ENCODE data around the gene ARHGAP5.

Gene ARHGAP5

GRCh38 chr14:32081901-32082300 lies 4.8 kb downstream of the ARHGAP5 start:
- Histone ChIP-seq H3K36me3 (ENCODE audit: control insufficient read depth, insufficient read depth, low read length) (no peaks in the 10 kb centered on the region), H3K27me3 (replicated peaks; ENCODE audit: control insufficient read depth, insufficient read depth, low read length) (no peaks in the 10 kb centered on the region), H3K4me3 (replicated peaks; ENCODE audit: low read depth, low read length) (no peak overlapping the region)
- no peak for DNase-seq (ENCODE audit: extremely low read depth, insufficient read length)
- TF ChIP-seq, protein P1, sequence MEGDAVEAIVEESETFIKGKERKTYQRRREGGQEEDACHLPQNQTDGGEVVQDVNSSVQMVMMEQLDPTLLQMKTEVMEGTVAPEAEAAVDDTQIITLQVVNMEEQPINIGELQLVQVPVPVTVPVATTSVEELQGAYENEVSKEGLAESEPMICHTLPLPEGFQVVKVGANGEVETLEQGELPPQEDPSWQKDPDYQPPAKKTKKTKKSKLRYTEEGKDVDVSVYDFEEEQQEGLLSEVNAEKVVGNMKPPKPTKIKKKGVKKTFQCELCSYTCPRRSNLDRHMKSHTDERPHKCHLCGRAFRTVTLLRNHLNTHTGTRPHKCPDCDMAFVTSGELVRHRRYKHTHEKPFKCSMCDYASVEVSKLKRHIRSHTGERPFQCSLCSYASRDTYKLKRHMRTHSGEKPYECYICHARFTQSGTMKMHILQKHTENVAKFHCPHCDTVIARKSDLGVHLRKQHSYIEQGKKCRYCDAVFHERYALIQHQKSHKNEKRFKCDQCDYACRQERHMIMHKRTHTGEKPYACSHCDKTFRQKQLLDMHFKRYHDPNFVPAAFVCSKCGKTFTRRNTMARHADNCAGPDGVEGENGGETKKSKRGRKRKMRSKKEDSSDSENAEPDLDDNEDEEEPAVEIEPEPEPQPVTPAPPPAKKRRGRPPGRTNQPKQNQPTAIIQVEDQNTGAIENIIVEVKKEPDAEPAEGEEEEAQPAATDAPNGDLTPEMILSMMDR (IDR thresholded peaks at IDR 0.05; ENCODE audit: insufficient read depth, low read length, poor library complexity, severe bottlenecking): no peak

GRCh38 chr14:32083315-32083624 lies 6.2 kb downstream of the ARHGAP5 start:
- H3K27me3 ChIP-seq (replicated peaks; ENCODE audit: control insufficient read depth, insufficient read depth, low read length): no peaks in the 10 kb centered on the region
- H3K36me3 ChIP-seq (ENCODE audit: control insufficient read depth, insufficient read depth, low read length): no peaks in the 10 kb centered on the region
- TF ChIP-seq, protein P1 (IDR thresholded peaks at IDR 0.05; ENCODE audit: insufficient read depth, low read length, poor library complexity, severe bottlenecking): no peak
- H3K4me3 ChIP-seq (replicated peaks; ENCODE audit: low read depth, low read length): no peak overlapping the region
- no peak for DNase-seq (ENCODE audit: extremely low read depth, insufficient read length)

GRCh38 chr14:32083789-32084188 lies 6.7 kb downstream of the ARHGAP5 start:
- Histone ChIP-seq H3K4me3 (replicated peaks; ENCODE audit: low read depth, low read length) (no peak overlapping the region), H3K36me3 (ENCODE audit: control insufficient read depth, insufficient read depth, low read length) (no peaks in the 10 kb centered on the region), H3K27me3 (replicated peaks; ENCODE audit: control insufficient read depth, insufficient read depth, low read length) (no peaks in the 10 kb centered on the region)
- TF ChIP-seq, protein P1 (IDR thresholded peaks at IDR 0.05; ENCODE audit: insufficient read depth, low read length, poor library complexity, severe bottlenecking): no peak
- DNase-seq (ENCODE audit: extremely low read depth, insufficient read length): no peak

DNA sequence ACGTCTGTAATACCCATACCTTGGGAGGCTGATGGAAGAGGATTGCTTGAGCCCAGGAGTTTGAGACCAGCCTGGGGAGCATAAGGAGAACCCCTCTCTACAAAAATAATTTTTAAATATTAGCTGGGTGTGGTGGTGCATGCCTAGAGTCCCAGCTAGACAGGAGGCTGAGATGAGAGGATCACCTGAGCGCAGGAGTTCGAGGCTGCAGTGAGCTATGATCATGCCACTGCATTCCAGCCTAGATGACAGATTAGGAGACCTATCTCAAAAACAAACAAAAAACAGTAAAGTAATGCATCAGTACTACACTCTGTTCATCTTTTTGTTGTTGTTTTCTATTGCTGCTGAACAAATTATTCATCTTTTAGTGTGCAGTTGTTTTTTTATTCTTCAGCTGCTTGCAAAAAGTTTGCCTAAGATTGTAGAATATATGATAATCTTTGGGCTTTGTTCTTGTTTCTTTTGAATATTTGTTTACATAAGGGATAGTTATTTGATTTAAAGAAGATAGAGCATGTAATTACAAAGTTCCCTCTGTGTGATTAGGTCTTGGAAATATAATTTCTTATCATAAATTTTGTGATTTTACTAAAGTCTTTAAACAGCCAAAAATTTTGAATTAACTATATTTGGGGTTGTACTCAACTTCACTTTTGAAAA lies 8.2 kb downstream of the ARHGAP5 start:
- H3K4me3 ChIP-seq (replicated peaks; ENCODE audit: low read depth, low read length): no peak overlapping the region
- no peaks in the 10 kb centered on the region for H3K27me3 ChIP-seq (replicated peaks; ENCODE audit: control insufficient read depth, insufficient read depth, low read length)
- TF ChIP-seq, protein P1 (IDR thresholded peaks at IDR 0.05; ENCODE audit: insufficient read depth, low read length, poor library complexity, severe bottlenecking): no peak
- DNase-seq (ENCODE audit: extremely low read depth, insufficient read length): no peak
- H3K36me3 ChIP-seq (ENCODE audit: control insufficient read depth, insufficient read depth, low read length): no peaks in the 10 kb centered on the region

GRCh38 chr14:32085845-32086383 lies 8.8 kb downstream of the ARHGAP5 start:
- no peaks in the 10 kb centered on the region for H3K27me3 ChIP-seq (replicated peaks; ENCODE audit: control insufficient read depth, insufficient read depth, low read length)
- no peak overlapping the region for H3K4me3 ChIP-seq (replicated peaks; ENCODE audit: low read depth, low read length)
- H3K36me3 ChIP-seq (ENCODE audit: control insufficient read depth, insufficient read depth, low read length): no peaks in the 10 kb centered on the region
- no peak for DNase-seq (ENCODE audit: extremely low read depth, insufficient read length)
- TF ChIP-seq, protein P1 (IDR thresholded peaks at IDR 0.05; ENCODE audit: insufficient read depth, low read length, poor library complexity, severe bottlenecking): no peak
